Endothelial cell of umbilical vein (primary cell): Measurements from ENCODE around the gene EML3.

Experiments
- CTCF ChIP-seq, 2 donors: IDR thresholded peaks; 1 replicate in 1 of 2; 2 replicates in 1 of 2; pipeline ENCODE4 v1.5.1; 2011; ENCODE audit warnings: low read length in 2 of 2, mild to moderate bottlenecking in 2 of 2, moderate library complexity in 2 of 2, control low read depth in 1 of 2, inconsistent platforms in 1 of 2, low read depth in 1 of 2; ENCODE audit not compliant: insufficient read depth in 1 of 2; ENCODE audit errors: extremely low read depth in 1 of 2
- POLR2A ChIP-seq: IDR thresholded peaks from 2 replicates; pipeline ENCODE4 v1.6.1; 2012; ENCODE audit warnings: low read depth, mild to moderate bottlenecking, control low read depth, low read length
- POLR2AphosphoS5 ChIP-seq: IDR thresholded peaks from 2 replicates; pipeline ENCODE4 v1.6.1; 2012; ENCODE audit warnings: low read depth, mild to moderate bottlenecking, control low read depth, low read length, moderate library complexity; ENCODE audit not compliant: insufficient read depth

- no peak for TF ChIP-seq POLR2A
- TF ChIP-seq CTCF (IDR thresholded peaks at IDR 0.05; ENCODE audit: extremely low read depth in 1 of 2, insufficient read depth in 1 of 2, low read depth in 1 of 2, low read length in 2 of 2), result no peak
- TF ChIP-seq POLR2AphosphoS5, result no peak
Measured at GRCh38 chr11:62603776-62604299, 8.7 kb downstream of the EML3 start.
